HG03064 (cell line): Measurements from ENCODE around the gene SERPINC1.
A peak's percentile ranks its signal among the peaks of the same experiment; 100 is the strongest.
"Not testable (repeated sequence)": the region's sequence is repeated elsewhere in the genome, so short reads cannot be mapped to it uniquely, and the experiment has no call there.

Experiments used
- ATAC-seq: cut with Tn5 transposase; IDR thresholded peaks from one replicate; pipeline ENCODE4 v1.9.1; 2021; ENCODE audit warnings: low read depth; ENCODE audit not compliant: unreplicated experiment

The SERPINC1 gene

GRCh38 chr1:173894189-173894588 is 22.9 kb downstream of the SERPINC1 start:
- no peak for ATAC-seq

GRCh38 chr1:173893611-173894010 is 23.5 kb downstream of the SERPINC1 start:
- ATAC-seq = no peak

- ATAC-seq = no peak
Observed at GRCh38 chr1:173889885-173890284, 27.2 kb downstream of the SERPINC1 start.

- ATAC-seq = no peak
Observed at GRCh38 chr1:173888749-173889148, 28.4 kb downstream of the SERPINC1 start.

DNA sequence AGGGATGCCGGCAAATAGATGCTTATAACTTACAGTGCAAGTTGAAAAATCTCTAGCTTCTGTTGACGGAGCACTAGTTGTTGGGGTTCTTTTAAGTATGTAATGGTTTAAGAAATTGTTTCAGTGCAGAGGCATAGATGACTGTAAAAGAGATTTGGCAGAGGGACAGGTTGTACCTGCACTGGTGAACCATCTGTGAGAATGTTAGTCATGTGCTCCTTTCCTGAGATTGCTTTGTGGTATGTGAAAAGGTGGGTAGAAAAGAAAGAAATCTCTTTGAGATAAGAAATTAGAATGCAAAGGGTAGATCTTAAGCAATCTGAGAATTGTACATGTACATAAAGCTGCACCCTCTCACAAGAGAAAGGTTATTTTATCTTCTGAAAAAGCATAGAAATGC is 29.5 kb downstream of the SERPINC1 start:
- no peak for ATAC-seq

GRCh38 chr1:173886746-173887611 is 30.1 kb downstream of the SERPINC1 start:
- ATAC-seq = no peak

DNA sequence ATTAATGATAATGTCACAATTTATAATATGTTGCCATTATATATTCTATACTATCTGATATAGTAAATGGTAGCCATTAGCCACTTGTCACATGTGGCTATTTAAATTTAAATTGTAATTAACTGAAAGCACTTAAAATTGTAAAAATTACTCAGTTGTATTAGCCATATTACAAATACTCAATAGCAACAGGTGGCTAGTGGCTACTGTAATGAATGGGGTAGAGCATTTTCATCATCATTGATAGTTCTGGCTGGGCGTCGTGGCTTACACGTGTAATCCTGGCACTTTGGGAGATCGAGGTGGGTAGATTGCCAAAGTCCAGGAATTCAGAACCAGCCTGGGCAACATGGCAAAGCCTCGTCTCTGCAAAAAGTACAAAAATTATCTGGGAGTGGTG is 32.4 kb downstream of the SERPINC1 start:
- ATAC-seq = no peak

GRCh38 chr1:173881117-173881516 is 36.0 kb downstream of the SERPINC1 start:
- not testable (repeated sequence) for ATAC-seq

DNA sequence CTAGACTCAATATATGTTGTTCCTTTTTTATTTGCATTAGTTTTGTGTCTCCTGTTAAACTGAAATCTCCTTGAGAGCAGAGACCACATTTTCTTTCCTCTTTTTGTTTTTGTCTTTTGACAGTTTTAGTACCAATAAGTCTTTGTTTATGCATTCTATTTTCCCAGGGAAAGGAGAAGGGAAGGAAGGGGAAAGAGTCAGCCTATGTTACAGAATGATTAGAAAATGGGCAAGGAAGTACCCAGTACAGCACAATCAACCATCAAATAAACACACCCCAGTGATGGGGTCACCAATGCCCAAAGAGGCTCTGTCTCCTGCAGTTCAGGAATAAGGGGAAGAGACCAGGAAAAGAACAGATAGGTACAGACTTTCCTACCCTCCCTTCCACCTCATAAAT is 38.9 kb downstream of the SERPINC1 start:
- no peak for ATAC-seq

GRCh38 chr1:173876732-173877131 is 40.4 kb downstream of the SERPINC1 start:
- ATAC-seq = no peak

- no peak for ATAC-seq
Observed at GRCh38 chr1:173871500-173871899, 45.6 kb downstream of the SERPINC1 start.

GRCh38 chr1:173871091-173871490 is 46.0 kb downstream of the SERPINC1 start:
- no peak for ATAC-seq

DNA sequence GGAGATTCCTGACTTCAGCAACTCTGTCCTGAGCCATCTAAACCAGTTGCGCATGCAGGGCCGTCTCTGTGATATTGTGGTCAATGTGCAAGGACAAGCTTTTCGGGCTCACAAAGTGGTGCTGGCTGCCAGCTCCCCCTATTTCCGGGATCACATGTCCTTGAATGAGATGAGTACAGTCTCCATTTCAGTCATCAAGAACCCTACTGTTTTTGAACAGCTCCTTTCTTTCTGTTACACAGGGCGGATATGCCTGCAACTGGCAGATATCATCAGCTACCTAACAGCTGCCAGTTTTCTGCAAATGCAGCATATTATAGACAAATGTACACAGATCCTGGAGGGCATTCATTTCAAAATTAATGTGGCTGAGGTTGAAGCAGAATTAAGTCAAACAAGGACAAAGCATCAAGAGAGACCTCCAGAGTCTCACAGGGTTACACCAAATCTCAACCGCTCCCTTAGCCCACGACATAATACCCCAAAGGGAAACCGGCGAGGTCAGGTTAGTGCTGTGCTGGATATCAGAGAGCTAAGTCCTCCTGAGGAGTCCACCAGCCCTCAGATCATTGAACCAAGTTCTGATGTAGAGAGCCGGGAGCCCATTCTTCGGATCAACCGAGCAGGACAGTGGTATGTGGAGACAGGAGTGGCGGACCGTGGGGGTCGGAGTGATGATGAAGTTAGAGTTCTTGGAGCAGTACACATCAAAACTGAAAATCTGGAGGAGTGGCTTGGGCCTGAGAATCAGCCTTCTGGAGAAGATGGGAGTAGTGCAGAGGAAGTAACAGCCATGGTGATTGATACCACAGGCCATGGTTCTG is 46.7 kb downstream of the SERPINC1 start:
- ATAC-seq = no peak

- no peak for ATAC-seq
Observed at GRCh38 chr1:173869021-173869359, 48.1 kb downstream of the SERPINC1 start.

DNA sequence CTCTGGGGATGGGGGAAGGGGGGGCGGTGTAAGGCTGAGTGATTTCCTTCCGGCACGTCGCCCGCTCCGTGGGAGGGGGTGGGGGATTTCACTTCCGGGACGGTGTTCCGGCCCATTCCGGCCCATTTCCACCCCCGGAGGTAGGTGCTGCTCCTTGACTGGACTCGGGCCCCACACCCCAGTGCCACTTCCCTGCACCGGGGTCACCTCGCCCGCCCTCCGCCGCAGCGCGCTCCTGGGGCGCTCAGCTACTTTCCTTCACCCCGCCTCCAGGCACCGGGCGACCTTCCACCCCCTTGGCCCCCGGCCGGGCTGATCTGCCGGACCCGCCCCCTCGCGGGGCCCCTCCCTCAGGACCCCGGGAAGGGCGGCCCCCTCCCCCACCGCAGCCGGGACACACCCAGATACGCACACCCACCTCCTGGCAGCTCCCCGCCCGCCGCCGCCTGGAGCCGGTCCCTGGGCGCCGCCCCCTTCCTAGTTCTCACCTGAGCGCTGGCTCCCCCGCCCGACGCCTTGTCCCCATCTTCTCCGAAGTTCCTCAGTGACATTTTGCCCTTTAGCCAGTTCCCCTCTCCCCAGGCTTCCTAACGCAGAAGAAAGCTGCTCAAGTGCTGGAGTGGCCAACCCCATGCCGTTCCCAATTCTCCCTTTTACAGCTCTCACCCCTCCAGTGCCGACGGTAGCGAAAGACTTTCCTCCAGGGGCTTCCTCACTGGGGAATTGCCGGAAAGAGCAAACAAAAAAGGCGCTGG is 48.7 kb downstream of the SERPINC1 start, which contains the start of gene ZBTB37:
TSS of gene ZBTB37 (plus strand) at position 115 of the 755 bp plus-strand sequence. CDS start 1,846 bp downstream, outside the sequence.
- ATAC-seq = peak; percentile 51

DNA sequence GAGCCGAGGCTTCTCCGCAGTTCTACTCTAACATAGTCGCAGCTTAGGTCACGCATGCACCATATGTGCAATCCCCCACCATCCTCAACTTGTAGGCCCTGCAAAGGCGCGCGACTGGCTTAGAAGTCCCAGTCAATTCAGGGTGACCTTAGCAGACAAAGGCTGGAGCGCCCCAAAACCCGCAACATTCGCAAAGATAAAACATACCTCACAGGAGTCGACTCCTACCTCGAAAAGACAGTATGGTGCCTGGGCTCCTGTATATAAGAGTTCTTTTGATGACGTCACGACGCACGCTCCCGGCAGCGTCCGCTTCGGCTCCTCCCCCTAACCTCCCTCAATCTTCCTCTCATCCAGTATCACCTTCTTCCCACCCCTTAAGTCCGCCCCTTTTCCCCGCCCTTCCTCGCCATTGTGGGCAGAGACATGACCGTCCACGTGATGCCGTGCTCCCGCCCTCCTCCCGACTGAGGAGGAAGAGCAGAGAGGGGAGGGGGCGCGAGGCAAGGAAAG is 49.3 kb downstream of the SERPINC1 start, which contains the start of gene GAS5:
TSS of gene GAS5 (minus strand) at position 237 of the 513 bp plus-strand sequence.
- peak; percentile 57 for ATAC-seq

DNA sequence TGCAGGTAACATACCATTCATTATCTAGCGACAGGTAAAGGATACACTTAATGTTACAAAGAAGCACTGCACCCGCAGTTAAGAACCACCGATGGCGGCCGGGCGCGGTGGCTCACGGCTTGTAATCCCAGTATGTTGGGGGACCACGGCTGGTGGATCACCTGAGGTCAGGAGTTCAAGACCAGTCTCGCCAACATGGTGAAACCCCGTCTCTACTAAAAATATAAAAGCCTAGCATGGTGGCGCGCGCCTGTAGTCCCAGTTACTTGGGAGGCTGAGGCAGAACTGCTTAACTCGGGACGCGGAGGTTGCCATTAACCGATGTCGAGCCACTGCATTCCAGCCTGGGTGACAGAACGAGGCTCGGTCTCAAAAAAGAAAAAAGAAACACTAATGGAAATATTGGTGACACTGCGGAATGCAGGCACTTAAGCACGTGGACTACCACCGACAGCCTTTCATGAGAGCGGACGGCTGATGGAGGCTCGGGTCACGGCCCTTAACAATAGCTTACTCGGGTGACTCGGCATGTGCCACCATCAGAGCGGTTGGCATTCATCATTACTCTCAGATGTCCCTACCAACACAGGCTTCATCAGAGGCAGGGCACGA is 49.9 kb downstream of the SERPINC1 start:
- ATAC-seq = no peak

GRCh38 chr1:173866413-173867115 is 50.6 kb downstream of the SERPINC1 start:
- ATAC-seq = no peak

- no peak for ATAC-seq
Observed at GRCh38 chr1:173865468-173866164, 51.5 kb downstream of the SERPINC1 start.
